HL-60 (cell line): ENCODE data around the gene KCNA3.

Experiments used
- CTCF ChIP-seq: IDR thresholded peaks from one replicate; pipeline ENCODE4 v1.5.1; 2011; ENCODE audit warnings: low read length, control low read depth, inconsistent platforms; ENCODE audit not compliant: insufficient read depth
- POLR2AphosphoS5 ChIP-seq: IDR thresholded peaks from 2 replicates; pipeline ENCODE4 v1.6.1; 2012; ENCODE audit warnings: low read depth
- SPI1 ChIP-seq: IDR thresholded peaks from 2 replicates; pipeline ENCODE4 v1.6.1; 2012; ENCODE audit warnings: low read depth, mild to moderate bottlenecking, borderline replicate concordance

- TF ChIP-seq CTCF = no peak
- TF ChIP-seq POLR2AphosphoS5 = no peak
- no peak for TF ChIP-seq SPI1
Observed at GRCh38 chr1:110690709-110691365, 16.1 kb upstream of the KCNA3 start.
